HG02870 (cell line): Measurements from ENCODE around the gene RTBDN.
"Not testable (repeated sequence)": the region's sequence is repeated elsewhere in the genome, so short reads cannot be mapped to it uniquely, and the experiment has no call there.

Experiments used
- ATAC-seq: cut with Tn5 transposase; IDR thresholded peaks from one replicate; pipeline ENCODE4 v1.9.1; 2021; ENCODE audit warnings: mild to moderate bottlenecking, moderate library complexity; ENCODE audit not compliant: unreplicated experiment

Gene RTBDN

GRCh38 chr19:12825254-12826131 is 8.9 kb downstream of the RTBDN start:
- no peak for ATAC-seq

- no peak for ATAC-seq
These were observed 12.6 kb downstream of the RTBDN start for GRCh38 chr19:12821761-12822160.

DNA sequence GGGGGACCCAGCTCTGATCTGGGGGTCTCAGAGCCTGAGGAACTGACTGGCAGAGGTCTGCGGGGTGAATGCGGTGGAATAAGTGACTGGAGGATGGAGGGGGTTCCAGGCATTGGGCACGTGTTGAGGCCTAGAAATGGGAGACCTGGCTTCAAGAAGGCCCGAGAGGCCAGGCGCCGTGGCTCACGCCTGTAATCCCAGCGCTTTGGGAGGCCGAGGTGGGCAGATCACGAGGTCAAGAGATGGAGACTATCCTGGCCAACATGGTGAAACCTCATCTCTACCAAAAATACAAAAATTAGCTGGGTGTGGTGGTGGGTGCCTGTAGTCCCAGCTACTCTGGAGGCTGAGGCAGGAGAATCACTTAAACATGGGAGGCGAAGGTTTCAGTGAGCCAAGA is 16.6 kb downstream of the RTBDN start:
- not testable (repeated sequence) for ATAC-seq

- ATAC-seq: not testable (repeated sequence)
These were observed 17.2 kb downstream of the RTBDN start for GRCh38 chr19:12817188-12817587.

DNA sequence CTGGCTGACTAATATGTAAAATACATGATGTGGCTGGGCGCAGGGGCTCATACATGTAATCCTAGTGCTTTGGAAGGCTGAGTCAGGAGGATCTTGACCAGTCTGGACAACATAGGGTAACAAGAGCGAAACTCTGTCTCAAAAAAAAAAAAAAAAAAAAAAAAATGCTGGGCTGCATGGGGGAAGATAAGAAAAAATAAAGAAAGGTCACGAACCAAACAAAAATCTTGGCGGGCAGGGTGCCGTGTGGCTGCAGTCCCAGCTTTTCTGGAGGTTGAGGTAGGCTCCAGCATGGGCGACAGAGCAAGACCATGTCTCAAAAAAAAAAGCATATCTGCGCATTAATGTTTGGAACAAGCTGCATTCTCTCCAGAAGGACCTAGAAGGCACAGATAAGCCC is 19.3 kb downstream of the RTBDN start:
- ATAC-seq: no peak

GRCh38 chr19:12806242-12807081 is 27.9 kb downstream of the RTBDN start, which contains the start of gene RNASEH2A:
TSS of gene RNASEH2A (plus strand) at chr19:12806584. CDS start at chr19:12806674, 90 bp downstream.
- ATAC-seq: peak; percentile 86

- no peak for ATAC-seq
These were observed 30.3 kb downstream of the RTBDN start for GRCh38 chr19:12804051-12804450.

- ATAC-seq: no peak
These were observed 31.9 kb downstream of the RTBDN start for GRCh38 chr19:12802267-12803106.

DNA sequence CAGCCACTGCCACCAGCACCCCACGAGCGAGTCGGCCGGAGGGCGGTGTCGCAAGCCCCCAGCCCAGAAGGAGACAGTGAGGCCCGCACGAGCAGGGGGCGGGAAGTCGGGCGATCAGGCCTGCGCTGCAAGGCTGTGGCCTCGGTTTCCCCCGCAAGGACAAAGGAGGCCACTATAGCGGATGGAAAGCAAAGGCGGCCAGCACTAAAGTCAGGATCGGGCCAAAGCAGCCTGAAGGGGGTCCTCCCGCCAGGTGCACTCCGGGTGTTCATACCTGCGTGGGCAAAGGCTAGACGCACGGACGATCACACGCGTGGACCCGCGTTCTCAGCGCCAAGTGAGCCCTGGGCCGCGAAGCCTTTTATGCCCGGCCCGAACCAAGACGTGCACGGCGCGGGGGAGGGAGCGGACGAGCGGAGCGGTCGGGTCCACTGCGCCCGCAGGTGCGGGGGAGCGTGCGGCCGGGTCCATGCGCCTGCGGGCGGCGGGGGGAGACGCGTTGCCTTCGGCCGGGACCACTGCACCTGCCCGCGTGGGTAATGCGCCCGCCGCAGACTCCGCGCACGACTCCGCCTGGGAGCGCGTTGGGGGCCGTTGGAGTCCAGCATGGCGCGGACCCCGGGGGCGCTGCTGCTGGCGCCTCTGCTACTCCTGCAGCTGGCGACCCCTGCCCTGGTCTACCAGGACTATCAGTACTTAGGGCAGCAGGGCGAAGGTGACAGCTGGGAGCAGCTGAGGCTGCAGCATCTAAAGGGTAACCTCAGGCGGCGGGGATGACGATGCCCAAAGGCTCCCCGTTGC is 32.7 kb downstream of the RTBDN start, which contains the start of the genes PRDX2 and THSD8:
PRDX2 (minus strand) TSS at position 335 of the 801 bp plus-strand sequence. CDS start 539 bp downstream, outside the sequence.
THSD8 (plus strand) TSS at position 604 of the 801 bp plus-strand sequence; CDS start at position 607, 3 bp downstream.
- ATAC-seq: peak; percentile 37

- ATAC-seq: no peak
These were observed 33.4 kb downstream of the RTBDN start for GRCh38 chr19:12800923-12801465.

DNA sequence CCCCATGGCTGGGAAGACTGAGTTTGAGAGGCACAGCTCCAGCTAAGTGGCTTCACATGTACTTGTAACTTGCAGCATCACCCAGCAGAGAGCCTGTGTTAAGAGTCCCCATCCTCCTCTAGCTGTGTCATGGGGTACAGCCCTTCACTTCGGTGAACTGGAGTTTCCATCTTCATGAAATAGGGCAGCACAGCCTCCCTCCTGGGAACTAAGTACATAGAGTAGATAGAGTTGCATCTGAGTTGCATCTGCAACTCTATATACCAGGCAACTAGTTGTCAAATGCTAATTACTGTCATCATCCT is 34.0 kb downstream of the RTBDN start:
- no peak for ATAC-seq

GRCh38 chr19:12799742-12800465 is 34.5 kb downstream of the RTBDN start:
- ATAC-seq: no peak

GRCh38 chr19:12797607-12798006 is 36.8 kb downstream of the RTBDN start:
- not testable (repeated sequence) for ATAC-seq

DNA sequence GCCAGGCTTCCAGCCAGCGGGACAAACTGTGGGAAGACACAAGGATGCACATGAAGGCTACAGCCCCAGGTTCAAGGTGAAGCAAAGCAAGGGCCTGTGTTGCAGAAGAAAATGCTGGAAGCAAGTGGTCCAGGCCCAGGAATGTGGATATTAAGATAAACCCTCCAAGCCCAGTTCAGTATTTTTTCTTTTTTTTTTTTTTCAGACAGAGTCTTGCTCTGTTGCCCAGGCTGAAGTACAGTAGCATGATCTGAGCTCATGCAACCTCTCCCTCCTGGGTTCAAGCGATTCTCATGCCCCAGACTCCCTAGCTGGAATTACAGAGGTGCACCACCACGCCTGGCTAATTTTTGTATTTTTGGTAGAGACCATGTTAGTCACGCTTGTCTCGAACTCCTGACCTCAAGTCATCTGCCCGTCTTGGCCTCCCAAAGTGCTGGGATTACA is 37.2 kb downstream of the RTBDN start:
- ATAC-seq: no peak

- ATAC-seq: no peak
These were observed 38.0 kb downstream of the RTBDN start for GRCh38 chr19:12796146-12797071.

DNA sequence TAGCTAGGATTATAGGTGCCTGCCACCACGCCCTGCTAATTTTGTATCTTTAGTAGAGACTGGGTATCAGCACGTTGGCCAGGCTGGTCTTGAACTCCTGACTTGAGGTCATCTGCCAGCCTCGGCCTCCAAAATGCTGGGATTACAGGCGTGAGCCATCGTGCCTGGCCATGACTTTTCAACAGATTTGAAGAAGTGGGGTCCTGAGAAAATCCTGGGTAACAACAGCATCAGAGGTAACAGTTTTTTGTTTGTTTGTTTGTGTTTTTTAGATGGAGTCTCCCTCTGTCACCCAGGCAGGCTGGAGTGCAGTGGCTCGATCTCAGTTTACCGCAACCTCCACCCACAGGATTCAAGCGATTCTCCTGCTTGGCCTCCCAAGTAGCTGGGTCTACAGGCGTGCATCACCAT is 39.4 kb downstream of the RTBDN start:
- no peak for ATAC-seq

DNA sequence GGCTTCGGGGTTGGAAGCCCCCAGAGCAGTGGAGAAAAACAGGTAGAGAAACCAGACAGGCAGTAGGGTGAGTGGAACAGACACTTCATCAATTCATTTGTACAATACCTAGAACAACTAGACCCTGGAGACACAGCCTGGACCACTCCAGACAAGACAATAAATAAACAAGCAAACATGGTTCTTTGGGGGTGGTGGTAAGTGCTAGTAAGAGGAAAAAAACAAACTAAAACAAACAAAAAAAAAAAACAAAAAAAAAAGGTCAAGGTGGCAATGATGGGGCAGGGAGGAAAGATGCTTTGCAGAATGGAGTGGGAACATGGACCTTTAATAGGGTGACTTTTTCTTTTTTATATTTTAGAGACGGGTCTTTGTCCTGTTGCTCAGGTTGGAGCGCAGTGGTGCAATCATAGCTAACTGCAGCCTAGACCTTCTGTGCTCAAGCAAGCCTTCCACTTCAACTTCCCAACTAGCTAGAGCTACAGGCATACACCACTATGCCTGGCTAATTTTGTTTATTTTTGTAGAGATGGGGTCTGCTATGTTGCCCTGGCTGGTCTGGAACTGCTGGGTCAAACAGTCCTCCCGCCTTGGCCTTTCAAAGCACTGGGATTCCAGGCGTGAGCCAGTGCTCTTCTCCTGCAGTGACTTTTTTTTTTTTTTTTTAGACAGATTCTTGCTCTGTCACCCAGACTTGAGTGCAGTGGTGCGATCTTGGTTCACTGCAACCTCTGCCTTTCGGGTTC is 40.0 kb downstream of the RTBDN start:
- ATAC-seq: no peak
